Right renal cortex interstitium (tissue), 3 donors: ENCODE results near the gene FKBP2. TPM values are rescaled to one million over a fixed set of nuclear protein-coding genes. Genes with fewer than 3 reads are reported as not detected.
A peak's percentile ranks its signal among the peaks of the same experiment; 100 is the strongest.

Experiments used
- DNase-seq, 3 donors: peaks; one replicate each; pipeline ENCODE4 v3.0.0-alpha.2; 2013; ENCODE audit warnings: low read depth in 3 of 3, low spot score in 2 of 3
- polyA plus RNA-seq, 3 donors: library from polyadenylated mRNA; unstranded; fragments of 120-200 nt; gene quantifications; one replicate each; pipeline ENCODE4 v1.2.1, GENCODE V29; 2013; ENCODE audit not compliant: insufficient read length in 3 of 3

Gene FKBP2
- polyA plus RNA-seq, 3 donors, result 84.9 to 99.3 (median 91.9) TPM

DNA sequence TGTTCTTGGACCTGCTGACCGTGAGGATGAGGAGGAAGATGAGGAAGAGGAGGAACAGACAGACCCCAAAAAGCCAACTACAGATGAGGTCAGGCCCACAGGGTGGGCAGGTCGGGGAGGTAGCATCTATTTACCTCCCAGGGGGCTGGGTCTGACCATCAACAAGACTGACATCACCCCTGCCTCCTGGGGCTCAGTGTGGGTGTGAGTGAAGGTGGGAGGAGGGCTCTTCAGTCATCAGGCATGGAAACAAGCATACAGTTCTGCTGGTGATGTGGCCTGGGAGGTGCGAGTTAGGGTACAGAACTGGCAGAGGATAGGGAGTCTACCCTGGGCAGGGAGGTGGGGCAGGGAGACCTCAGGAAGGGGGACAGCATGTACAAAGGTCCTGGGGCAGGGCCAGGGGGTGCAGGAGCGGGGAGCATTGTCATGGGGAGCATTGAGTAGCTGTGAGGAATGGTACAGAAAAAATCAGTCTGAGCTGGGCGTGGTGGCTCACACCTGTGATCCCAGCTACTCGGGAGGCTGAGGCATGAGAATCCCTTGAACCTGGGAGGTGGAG lies 19.3 kb downstream of the FKBP2 start:
- no peak for DNase-seq

DNA sequence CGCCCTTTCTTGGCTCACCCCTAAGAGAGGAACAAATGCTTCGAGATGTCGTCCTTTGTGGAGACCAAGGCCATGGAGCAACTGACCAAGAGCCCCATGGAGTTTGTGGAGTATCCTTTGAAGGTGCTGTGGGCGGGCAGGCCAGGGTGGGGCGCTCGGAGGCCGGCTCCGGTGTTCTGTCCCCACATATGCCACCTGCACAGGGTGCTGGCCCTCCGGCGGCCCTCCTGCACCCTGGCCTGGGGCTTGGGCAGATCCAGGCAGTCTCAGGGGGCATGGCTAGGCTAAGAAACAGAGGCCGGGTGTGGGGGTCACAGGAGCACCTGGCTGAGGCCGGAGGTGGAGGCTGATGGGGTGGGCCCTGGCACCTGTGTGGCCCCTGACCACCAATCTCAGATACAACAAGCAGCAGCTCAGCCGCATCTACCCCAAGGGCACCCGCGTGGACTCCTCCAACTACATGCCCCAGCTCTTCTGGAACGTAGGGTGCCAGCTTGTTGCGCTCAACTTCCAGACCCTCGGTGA lies 20.7 kb downstream of the FKBP2 start:
- DNase-seq, result no peak

DNA sequence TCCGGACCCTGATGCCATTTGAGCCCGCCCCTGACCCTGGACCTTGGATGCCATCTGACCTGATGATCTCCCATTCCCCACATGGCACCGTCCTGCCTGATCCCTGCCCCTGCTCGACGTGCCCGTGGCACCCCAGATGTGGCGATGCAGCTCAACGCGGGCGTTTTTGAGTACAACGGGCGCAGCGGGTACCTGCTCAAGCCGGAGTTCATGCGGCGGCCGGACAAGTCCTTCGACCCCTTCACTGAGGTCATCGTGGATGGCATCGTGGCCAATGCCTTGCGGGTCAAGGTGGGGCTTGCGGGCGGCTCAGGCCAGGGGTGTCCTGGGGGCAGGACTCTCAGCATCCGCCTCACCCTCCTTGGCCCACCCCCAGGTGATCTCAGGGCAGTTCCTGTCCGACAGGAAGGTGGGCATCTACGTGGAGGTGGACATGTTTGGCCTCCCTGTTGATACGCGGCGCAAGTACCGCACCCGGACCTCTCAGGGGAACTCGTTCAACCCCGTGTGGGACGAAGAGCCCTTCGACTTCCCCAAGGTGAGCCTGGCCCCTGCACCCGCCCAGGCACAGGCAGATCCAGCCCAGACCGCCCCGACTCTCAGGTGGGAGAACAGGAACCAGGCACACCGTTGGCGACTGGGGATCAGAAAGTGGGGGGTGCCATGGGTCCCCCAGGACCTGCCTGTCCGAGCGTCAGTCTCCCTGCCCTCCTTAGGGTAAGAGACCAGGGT lies 21.5 kb downstream of the FKBP2 start:
- no peak for DNase-seq

DNA sequence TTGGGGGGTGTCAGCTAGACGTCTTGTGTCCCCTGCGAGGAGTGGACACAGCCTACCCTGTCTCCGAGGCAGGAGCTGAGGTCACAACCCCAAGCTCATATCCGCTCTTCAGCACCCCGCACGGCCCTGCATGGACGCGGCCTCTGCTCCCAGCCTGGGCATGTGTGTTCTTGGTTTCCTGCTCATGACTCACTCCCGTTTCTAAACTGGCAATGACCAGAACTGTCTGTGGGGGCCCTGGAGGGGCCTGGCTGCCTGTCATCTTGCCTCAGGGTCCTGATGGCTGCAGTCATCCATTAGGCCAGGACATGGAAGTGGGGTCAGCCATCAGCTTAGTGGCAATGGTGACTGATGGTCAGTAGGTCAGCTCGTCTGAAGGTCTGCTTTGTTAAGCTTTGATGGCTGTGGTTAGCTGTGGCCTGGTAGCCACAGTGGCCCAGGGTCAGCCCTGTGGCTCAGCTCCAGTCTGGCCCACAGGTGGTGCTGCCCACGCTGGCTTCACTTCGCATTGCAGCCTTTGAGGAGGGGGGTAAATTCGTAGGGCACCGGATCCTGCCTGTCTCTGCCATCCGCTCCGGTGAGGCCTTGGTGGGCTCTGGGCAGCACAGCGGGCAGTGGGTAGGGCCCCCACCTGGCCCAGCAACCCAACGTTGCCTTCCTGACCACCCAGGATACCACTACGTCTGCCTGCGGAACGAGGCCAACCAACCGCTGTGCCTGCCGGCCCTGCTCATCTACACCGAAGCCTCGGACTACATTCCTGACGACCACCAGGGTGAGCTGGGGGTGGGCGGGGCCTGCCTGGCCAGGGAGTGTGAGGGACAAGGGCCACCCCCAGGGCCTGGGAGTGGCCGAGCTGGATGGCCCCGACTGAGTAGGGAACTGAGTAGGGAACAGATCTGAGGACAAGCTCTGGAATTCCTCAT lies 22.4 kb downstream of the FKBP2 start:
- no peak for DNase-seq

DNA sequence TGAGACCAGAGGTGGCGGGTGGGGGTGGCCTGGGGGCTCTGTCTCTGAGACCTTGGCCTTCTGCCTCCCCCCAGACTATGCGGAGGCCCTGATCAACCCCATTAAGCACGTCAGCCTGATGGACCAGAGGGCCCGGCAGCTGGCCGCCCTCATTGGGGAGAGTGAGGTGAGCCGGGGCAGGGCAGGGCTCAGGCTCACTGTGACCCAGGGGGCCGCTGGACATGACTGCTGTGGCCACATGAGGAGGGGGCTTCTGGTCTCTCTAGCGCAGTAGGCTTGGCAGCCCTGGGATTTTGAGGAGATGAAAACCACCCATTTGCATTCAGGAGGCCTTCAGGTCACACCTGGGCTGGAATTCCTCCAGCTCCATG lies 23.0 kb downstream of the FKBP2 start:
- no peak for DNase-seq

DNA sequence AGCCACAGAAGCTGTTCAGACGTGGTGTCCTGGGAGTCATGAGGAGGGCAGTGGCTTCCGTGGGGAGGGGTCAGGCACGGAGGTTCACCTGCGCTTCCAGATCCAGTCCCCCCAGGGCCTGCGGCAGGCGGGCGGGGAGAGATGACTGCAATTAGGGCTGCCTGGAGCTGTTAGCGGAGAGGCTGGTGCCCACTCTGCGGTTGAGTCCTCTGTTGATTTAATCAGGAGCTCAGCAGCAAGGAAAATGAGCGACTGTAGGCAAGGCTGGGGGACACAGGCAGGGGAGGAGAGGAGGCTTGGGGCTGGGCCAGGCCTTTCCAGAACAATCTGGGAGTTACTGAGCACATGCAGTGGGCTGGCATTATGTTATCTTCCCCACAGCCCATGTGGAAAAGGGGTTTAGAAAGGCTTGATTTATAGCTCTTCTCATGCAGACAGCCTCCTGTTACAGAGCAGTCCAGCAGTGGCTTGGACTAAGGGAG lies 23.5 kb downstream of the FKBP2 start:
- no peak for DNase-seq

DNA sequence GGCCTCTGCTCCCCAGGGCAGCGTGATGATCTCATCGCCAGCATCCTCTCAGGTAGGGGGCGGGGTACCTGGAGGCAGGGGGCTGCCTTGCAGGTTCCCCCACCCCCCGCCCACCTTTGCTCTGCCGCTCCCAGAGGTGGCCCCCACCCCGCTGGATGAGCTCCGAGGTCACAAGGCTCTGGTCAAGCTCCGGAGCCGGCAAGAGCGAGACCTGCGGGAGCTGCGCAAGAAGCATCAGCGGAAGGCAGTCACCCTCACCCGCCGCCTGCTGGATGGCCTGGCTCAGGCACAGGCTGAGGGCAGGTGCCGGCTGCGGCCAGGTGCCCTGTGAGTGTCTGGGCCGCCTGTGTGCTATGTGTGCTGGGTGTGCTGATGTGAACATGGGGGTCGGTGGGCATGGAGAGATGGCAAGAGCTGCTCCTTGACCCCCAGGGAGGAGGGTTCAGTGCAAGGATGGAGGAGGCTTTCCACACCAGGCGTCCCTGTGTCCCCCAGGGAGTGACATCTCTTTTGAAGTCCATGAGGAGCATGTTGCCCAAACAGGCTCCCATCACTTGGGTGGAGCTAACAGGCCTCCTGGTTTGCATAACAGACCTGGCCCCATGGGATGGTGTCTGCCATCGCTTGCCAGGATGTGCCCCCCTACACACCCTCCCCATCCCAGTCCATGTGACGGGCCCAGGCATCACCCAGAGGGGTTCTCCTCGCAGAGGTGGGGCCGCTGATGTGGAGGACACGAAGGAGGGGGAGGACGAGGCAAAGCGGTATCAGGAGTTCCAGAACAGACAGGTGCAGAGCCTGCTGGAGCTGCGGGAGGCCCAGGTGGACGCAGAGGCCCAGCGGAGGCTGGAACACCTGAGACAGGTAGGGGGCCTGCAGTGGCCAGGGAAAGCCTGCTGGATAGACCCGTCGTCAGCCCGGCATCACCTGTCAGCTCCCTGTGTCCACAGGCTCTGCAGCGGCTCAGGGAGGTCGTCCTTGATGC lies 24.6 kb downstream of the FKBP2 start:
- DNase-seq, result no peak

DNA sequence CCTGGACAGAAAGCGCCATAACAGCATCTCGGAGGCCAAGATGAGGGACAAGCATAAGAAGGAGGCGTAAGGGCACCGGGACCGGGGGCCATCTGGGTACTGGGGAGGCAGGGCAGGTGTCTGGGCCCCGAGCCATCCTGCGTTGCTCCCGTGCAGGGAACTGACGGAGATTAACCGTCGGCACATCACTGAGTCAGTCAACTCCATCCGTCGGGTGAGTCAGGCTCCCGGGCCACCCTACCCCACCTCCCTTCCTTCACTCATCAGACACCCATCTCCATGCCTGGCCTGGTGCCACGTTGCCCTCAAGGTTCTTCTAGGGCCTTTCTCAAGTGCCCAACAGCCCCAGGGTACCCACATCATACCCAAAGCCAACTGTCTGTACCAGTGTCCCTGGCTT lies 25.4 kb downstream of the FKBP2 start:
- DNase-seq, result no peak

DNA sequence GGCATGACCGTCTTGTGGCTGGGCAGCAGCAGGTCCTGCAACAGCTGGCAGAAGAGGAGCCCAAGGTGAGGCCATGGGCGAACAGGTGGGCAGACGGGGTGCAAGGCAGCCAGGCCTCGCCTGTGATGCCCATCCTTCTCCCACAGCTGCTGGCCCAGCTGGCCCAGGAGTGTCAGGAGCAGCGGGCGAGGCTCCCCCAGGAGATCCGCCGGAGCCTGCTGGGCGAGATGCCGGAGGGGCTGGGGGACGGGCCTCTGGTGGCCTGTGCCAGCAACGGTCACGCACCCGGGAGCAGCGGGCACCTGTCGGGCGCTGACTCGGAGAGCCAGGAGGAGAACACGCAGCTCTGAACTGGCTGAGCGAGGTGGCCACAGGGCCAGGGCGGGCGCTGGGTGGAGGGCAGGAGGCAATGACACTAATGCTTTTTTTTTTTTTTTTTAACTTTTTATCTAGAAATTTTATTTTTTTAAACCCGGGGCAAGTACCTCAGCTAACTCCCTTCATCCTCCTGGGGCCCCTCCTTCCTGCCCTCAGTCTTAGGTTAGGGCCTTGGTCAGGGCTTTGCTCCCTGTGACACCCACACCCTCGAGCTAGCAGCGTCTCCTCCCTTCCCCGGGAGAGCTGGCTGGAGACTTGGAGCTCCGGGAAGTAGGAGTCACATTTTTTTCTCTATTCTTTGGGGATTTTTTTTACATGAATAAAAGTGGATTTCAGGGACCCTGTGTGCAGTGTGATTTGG lies 26.5 kb downstream of the FKBP2 start:
- no peak for DNase-seq

DNA sequence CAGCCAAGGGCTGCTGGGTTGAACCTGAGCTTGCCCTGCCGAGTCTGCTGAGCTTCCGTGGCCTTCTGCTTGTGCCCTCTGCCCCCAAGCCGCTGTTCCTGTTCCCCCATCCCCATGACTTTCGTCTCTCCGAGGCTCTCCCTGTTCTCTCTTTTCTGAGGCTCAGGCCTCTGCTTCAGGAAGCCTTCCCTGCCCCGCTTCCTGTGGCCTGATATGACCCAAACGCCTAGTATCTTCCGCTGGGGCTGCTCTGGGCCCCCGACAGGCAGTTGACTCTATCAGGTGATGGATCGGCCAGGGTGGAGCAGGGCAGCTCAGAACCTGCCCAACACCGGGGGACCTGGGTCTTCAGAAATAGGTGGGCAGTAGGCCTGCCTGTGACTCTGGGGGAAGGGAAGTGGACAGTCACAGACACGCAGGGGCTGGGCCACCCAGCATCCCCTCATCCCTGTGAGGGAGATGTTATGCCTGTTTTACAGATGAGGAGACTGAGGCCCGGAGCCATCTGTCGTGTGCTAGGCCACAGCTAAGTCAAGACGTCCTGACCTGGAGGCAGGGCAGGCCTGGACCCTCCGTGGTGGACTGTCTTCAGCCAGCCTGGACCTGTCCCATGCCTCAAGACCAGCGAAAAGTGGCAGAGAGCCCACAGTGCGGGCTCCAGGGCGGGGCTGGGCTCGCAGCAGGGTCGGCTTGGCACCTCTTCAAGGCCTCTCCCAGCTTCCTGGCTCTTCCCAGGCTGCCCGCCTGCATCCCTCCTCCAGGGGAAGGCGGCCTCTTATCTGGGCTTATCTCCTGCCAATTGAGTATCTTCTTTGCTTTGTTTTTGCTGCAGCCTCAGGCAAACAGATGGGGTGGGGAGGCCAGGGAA lies 27.4 kb downstream of the FKBP2 start:
- DNase-seq, result no peak

DNA sequence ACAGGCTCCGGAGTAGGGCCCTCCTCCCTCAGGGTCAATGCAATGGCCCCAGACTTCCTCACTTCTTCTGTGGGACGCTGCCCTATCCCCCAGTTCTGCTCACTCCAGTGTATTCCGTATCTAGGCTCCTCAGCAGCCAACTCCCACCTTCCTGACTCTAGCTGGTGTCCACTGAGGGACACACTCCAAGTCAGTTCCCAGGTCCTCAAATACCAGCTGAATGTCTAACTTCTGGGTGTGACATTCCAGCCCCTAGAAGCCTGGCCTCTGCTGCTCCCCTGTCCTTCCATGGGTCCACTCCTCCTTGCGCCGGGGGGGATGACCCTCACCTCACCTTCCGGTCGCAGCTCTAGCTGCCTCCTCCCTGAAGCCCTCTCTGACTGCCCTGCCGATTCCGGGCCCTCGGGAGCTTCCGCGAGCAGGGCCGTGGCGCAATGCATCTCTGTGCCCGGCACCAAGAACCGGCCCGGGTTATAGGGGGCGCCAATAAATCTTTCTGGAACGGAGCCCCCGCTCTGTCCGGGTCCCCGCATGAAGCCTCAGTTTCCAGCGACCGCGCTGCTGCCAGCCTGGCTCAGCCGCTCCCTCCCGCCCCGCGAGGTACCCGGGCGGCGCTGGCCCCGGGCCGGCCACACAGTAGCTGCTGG lies 28.1 kb downstream of the FKBP2 start:
- DNase-seq, result no peak

DNA sequence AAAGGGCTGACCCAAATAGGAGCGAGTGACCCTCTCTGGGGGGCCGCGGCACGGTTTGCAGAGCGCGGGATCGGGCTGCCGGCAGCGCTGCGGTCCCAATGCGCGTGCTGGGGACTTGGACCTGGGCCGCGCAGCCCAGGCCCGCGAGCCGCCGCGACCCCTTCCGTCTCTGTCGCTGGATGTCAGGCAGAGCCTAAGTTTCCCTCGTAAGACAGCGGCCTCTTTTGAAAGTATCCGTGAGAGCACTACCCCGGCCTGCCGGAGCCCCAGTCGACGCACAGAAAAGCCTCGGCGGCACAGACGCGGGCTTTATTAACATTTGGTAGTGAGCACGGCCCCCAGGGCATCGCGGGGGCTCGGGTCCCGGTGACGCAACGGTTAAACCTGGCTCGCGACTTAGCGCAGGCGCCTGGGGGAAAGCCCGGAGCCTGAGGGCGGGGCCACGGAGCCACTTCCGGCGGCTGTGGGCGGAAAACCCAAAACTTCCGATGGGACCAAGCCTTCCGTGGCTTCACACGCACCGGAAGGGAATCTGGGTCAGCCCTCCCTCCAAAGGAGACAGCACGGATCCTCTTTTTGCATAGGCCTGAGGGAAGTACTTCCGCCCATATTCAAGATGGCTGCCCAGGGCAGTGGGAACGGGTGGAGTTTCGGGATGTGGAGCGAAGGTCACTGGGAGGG lies 28.8 kb downstream of the FKBP2 start:
- DNase-seq, result peak; percentile 98

DNA sequence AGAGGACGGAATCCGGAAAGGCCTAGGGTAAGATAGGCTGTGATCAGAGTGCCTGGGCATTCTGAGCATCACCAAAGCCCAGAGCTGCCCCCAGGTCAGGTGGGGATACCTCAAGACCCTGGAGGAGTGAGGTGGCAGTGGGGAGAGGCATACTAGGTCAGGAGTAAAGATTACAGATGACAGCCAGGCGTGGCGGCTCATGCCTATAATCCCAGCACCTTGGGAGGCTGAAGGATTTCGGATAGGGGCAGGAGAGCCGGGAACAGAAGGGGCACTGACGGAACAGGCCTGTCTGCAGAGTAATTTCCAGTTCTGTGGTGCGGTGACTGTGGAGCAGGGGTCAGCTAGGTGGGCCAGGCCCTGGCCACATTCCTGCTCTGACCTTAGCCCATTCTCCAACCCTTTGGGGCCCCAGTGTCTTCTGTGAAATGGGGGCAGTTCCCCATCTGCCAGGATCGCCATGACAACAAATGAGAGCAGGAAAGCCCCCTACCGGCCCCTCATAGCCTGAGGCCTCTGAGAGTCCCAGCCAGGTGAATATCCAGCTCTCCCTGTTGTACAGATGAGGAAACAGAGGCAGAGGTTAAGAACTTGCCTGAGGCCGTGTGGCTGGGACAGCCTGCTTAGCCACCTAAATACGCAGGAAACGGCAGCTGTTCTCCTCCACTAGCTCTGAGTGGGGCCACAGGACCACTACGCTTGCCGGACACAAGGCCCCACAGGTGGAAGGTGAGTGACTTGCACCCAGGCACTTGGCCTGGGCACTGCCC lies 34.3 kb downstream of the FKBP2 start:
- DNase-seq, result no peak

DNA sequence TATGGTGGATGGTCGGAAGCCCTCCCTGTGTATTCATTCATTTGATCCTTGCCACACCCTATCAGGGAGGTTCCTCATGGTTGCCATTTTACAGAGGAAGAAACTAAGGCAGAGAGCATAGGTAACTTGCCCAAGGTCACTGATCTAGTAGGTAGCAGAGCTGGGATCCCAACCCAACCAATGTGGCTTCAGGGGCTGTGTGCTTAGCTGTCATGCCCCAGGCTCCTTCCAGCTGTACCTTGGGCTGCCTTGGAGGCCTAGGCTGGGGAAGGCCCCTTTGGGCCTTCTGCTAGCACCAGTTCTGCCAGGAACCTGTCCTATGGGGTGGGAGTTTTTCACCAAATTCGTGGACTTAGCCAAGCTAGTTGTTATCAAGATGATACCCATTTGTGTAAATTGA lies 34.9 kb downstream of the FKBP2 start:
- DNase-seq, result no peak

DNA sequence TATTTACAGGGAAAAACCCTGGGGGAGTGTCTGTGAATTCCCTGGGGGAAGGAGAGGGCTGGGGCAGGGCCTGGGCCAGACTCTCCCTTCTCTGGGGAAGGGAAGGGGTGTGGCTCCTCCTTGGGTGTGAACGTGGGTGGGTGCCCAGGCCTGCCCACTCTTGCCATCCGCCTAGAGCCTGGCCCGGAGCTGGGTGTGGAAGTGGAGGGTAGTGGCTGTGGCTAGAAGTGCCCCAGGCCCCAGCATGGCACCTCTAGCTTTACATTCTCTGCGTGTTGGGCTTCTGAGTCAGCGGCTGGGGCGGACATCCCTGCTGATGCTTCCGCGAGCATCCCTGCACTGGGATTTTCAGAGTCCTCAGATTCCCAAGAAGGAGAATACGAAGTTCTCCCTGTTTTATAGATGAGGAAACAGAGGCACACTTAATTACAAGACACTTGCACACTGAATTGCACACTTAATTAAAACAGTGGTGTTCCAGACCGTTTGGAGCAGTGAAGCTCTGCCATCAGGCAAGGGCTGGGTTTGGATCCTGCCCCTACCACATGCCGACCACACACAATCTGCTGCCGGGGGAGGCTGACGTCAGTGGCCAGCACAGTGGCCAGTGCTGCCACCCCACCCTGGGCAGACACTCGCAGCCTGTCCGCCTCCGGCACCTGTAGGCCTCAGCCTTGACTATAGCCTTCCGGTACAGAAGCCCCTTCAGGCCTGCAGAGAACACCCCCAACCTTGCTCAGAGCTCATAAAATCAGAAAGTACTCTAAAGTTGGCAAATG lies 35.9 kb downstream of the FKBP2 start:
- no peak for DNase-seq
